ENCODE measurements around the gene MAP3K4. TPM values are rescaled to one million over a fixed set of nuclear protein-coding genes. Genes with fewer than 3 reads are reported as not detected.
A peak's percentile ranks its signal among the peaks of the same experiment; 100 is the strongest.

The MAP3K4 gene
- polyA plus RNA-seq, 3 donors, result 3.2 to 12.3 (median 3.5) TPM

DNA sequence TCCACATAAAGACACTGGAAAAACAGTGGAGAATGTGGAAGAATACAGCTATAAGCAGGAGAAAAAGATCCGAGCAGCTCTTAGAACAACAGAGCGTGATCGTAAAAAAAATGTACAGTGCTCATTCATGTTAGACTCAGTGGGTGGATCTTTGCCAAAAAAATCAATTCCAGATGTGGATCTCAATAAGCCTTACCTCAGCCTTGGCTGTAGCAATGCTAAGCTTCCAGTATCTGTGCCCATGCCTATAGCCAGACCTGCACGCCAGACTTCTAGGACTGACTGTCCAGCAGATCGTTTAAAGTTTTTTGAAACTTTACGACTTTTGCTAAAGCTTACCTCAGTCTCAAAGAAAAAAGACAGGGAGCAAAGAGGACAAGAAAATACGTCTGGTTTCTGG, 57.1 kb downstream of the MAP3K4 start:
- no peak overlapping the region for H3K27ac Mint-ChIP-seq

DNA sequence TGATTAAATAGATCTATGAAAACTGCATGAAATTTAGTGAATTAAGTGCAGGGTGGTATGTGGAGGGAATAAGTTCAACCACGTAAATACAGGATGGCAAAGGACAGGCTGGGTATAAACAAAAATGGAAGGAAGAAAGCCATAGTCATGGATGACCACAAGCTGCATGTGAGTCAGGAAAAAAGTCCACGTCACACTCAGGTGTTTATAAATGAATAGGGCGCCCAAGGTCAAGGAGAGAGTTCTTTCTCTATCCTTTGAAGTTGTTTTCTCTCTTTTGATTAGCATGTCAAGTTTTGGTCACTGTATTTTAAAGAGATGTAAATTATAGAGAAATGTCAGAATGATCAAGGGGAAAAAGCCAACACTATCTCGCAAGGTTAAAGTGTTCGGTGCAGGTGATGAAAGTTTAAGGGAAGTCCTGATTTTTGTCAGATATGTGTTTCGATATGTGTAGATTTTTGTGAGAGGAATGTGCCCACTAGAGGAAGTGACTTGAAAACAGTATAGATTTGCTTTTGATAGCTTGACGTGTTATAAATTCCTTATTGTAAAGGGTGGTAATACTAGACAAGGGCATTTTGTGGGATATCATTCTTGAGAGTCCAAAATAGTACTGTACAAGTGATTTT, 58.7 kb downstream of the MAP3K4 start:
- Histone ChIP-seq H3K4me1 (ENCODE audit: control insufficient read depth in 1 of 2, insufficient read depth in 2 of 2, low read length in 2 of 2) (no peaks in the 10 kb centered on the region), H2AFZ (ENCODE audit: insufficient read depth, low read depth, low read length, poor library complexity, severe bottlenecking) (no peak overlapping the region), H3K4me3 (replicated peaks in 1 of 3; ENCODE audit: low read depth in 2 of 3, low read length in 3 of 3) (no peak overlapping the region), H3K9me3 (replicated peaks in 1 of 2; ENCODE audit: control insufficient read depth in 1 of 2, insufficient read depth in 1 of 2, low read length in 2 of 2) (no peaks in the 10 kb centered on the region), H3K9ac (ENCODE audit: insufficient read depth, low read length, poor library complexity, severe bottlenecking) (no peak overlapping the region), H3K79me2 (ENCODE audit: insufficient read depth, low read length) (no peaks in the 10 kb centered on the region), H3K27me3 (ENCODE audit: control insufficient read depth in 2 of 2, insufficient read depth in 2 of 2, low read length in 2 of 2) (no peaks in the 10 kb centered on the region), H3K4me2 (replicated peaks; ENCODE audit: extremely low read depth, low read length, poor library complexity, severe bottlenecking) (no peak overlapping the region), H3K36me3 (replicated peaks in 1 of 2; ENCODE audit: control insufficient read depth in 1 of 2, insufficient read depth in 2 of 2, low read length in 2 of 2) (peaks cover 10 to 27% of the 10 kb centered on the region in 2 donors), H3K27ac (ENCODE audit: low read depth in 1 of 2, low read length in 2 of 2) (no peak overlapping the region), H4K20me1 (ENCODE audit: insufficient read depth, low read length) (no peaks in the 10 kb centered on the region)
- Mint-ChIP-seq H3K36me3 (peaks cover 31 to 34% of the 10 kb centered on the region in 2 donors), H3K4me3 (no peak overlapping the region), H3K27ac (peak overlapping the region in 1 of 7 donors; percentile 37), H3K9me3 (no peaks in the 10 kb centered on the region), H3K27me3 (ENCODE audit: low read depth in 3 of 3) (peaks cover 0 to 2% (median 0%) of the 10 kb centered on the region in 3 donors), H3K4me1 (no peaks in the 10 kb centered on the region)
- intact Hi-C loops (cut with micrococcal nuclease), result no loop called here
- DNase-seq, result no peak
- WGBS (ENCODE audit: insufficient coverage), result 94% methylated on average over 7 of the region's 7 CpGs
- TF ChIP-seq, protein P1, sequence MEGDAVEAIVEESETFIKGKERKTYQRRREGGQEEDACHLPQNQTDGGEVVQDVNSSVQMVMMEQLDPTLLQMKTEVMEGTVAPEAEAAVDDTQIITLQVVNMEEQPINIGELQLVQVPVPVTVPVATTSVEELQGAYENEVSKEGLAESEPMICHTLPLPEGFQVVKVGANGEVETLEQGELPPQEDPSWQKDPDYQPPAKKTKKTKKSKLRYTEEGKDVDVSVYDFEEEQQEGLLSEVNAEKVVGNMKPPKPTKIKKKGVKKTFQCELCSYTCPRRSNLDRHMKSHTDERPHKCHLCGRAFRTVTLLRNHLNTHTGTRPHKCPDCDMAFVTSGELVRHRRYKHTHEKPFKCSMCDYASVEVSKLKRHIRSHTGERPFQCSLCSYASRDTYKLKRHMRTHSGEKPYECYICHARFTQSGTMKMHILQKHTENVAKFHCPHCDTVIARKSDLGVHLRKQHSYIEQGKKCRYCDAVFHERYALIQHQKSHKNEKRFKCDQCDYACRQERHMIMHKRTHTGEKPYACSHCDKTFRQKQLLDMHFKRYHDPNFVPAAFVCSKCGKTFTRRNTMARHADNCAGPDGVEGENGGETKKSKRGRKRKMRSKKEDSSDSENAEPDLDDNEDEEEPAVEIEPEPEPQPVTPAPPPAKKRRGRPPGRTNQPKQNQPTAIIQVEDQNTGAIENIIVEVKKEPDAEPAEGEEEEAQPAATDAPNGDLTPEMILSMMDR (IDR thresholded peaks at IDR 0.05), result no peak

More for the DNA sequence above, 57.1 kb downstream of the MAP3K4 start:
- Histone ChIP-seq H4K20me1 (ENCODE audit: insufficient read depth, low read length) (no peaks in the 10 kb centered on the region), H3K27ac (ENCODE audit: low read depth in 1 of 2, low read length in 2 of 2) (no peak overlapping the region), H3K4me2 (replicated peaks; ENCODE audit: extremely low read depth, low read length, poor library complexity, severe bottlenecking) (no peak overlapping the region), H3K4me1 (ENCODE audit: control insufficient read depth in 1 of 2, insufficient read depth in 2 of 2, low read length in 2 of 2) (no peaks in the 10 kb centered on the region), H2AFZ (ENCODE audit: insufficient read depth, low read depth, low read length, poor library complexity, severe bottlenecking) (no peak overlapping the region), H3K4me3 (replicated peaks in 1 of 3; ENCODE audit: low read depth in 2 of 3, low read length in 3 of 3) (no peak overlapping the region), H3K9ac (ENCODE audit: insufficient read depth, low read length, poor library complexity, severe bottlenecking) (no peak overlapping the region), H3K27me3 (ENCODE audit: control insufficient read depth in 2 of 2, insufficient read depth in 2 of 2, low read length in 2 of 2) (no peaks in the 10 kb centered on the region), H3K79me2 (ENCODE audit: insufficient read depth, low read length) (no peaks in the 10 kb centered on the region), H3K9me3 (replicated peaks in 1 of 2; ENCODE audit: control insufficient read depth in 1 of 2, insufficient read depth in 1 of 2, low read length in 2 of 2) (no peaks in the 10 kb centered on the region), H3K36me3 (replicated peaks in 1 of 2; ENCODE audit: control insufficient read depth in 1 of 2, insufficient read depth in 2 of 2, low read length in 2 of 2) (peaks cover 10 to 30% of the 10 kb centered on the region in 2 donors)
- Mint-ChIP-seq H3K9me3 (no peaks in the 10 kb centered on the region), H3K27me3 (ENCODE audit: low read depth in 3 of 3) (peaks cover 0 to 2% (median 0%) of the 10 kb centered on the region in 3 donors), H3K4me3 (no peak overlapping the region), H3K36me3 (peaks cover 35 to 38% of the 10 kb centered on the region in 2 donors), H3K4me1 (peaks cover 4% of the 10 kb centered on the region)
- no peak for DNase-seq
- TF ChIP-seq, protein P1 (IDR thresholded peaks at IDR 0.05), result no peak
- 83% methylated on average over 7 of the region's 7 CpGs for WGBS (ENCODE audit: insufficient coverage)
- intact Hi-C loops (cut with micrococcal nuclease), result no loop called here

All from CD14-positive monocyte (primary cell).